ENCODE results near the gene SPTBN1.

SPTBN1 gene

GRCh38 chr2:54461261-54461660 lies 5.1 kb downstream of the SPTBN1 start:
- Histone ChIP-seq H3K4me3 (ENCODE audit: insufficient read length, low read depth) (no peak overlapping the region), H3K9me3 (ENCODE audit: insufficient read depth, low read length) (no peaks in the 10 kb centered on the region), H3K27me3 (ENCODE audit: insufficient read depth, insufficient read length) (peaks cover 14% of the 10 kb centered on the region), H3K9ac (ENCODE audit: insufficient read length, low read depth) (no peak overlapping the region), H3K36me3 (ENCODE audit: insufficient read depth, insufficient read length, low read length) (no peaks in the 10 kb centered on the region), H3K4me1 (ENCODE audit: insufficient read depth, insufficient read length) (no peaks in the 10 kb centered on the region)
- DNase-seq (ENCODE audit: low read depth, low spot score), result no peak
- no peak for TF ChIP-seq YY1 (IDR thresholded peaks at IDR 0.05; ENCODE audit: insufficient read depth, insufficient read length)
- TF ChIP-seq ZNF274 (IDR thresholded peaks at IDR 0.05; ENCODE audit: low read depth, low read length), result no peak
- no peak for TF ChIP-seq SUZ12 (IDR thresholded peaks at IDR 0.05; ENCODE audit: extremely low read depth, insufficient read depth, insufficient read length)

- no peak for DNase-seq (ENCODE audit: low read depth, low spot score)
- no peaks in the 10 kb centered on the region for H3K9me3 ChIP-seq (ENCODE audit: insufficient read depth, low read length)
- TF ChIP-seq SUZ12 (IDR thresholded peaks at IDR 0.05; ENCODE audit: extremely low read depth, insufficient read depth, insufficient read length), result no peak
- no peak for TF ChIP-seq ZNF274 (IDR thresholded peaks at IDR 0.05; ENCODE audit: low read depth, low read length)
- no peak for TF ChIP-seq YY1 (IDR thresholded peaks at IDR 0.05; ENCODE audit: insufficient read depth, insufficient read length)
- H3K4me3 ChIP-seq (ENCODE audit: insufficient read length, low read depth), result no peak overlapping the region
- H3K4me1 ChIP-seq (ENCODE audit: insufficient read depth, insufficient read length), result no peaks in the 10 kb centered on the region
- no peaks in the 10 kb centered on the region for H3K36me3 ChIP-seq (ENCODE audit: insufficient read depth, insufficient read length, low read length)
- no peak overlapping the region for H3K9ac ChIP-seq (ENCODE audit: insufficient read length, low read depth)
- no peaks in the 10 kb centered on the region for H3K27me3 ChIP-seq (ENCODE audit: insufficient read depth, insufficient read length)
Observed at GRCh38 chr2:54464341-54464740, 8.2 kb downstream of the SPTBN1 start.

- DNase-seq (ENCODE audit: low read depth, low spot score), result no peak
- TF ChIP-seq YY1 (IDR thresholded peaks at IDR 0.05; ENCODE audit: insufficient read depth, insufficient read length) (no peak), SUZ12 (IDR thresholded peaks at IDR 0.05; ENCODE audit: extremely low read depth, insufficient read depth, insufficient read length) (no peak), ZNF274 (IDR thresholded peaks at IDR 0.05; ENCODE audit: low read depth, low read length) (no peak)
- H3K9me3 ChIP-seq (ENCODE audit: insufficient read depth, low read length), result no peaks in the 10 kb centered on the region
- no peaks in the 10 kb centered on the region for H3K27me3 ChIP-seq (ENCODE audit: insufficient read depth, insufficient read length)
- no peak overlapping the region for H3K9ac ChIP-seq (ENCODE audit: insufficient read length, low read depth)
- no peaks in the 10 kb centered on the region for H3K36me3 ChIP-seq (ENCODE audit: insufficient read depth, insufficient read length, low read length)
- no peak overlapping the region for H3K4me3 ChIP-seq (ENCODE audit: insufficient read length, low read depth)
- H3K4me1 ChIP-seq (ENCODE audit: insufficient read depth, insufficient read length), result no peaks in the 10 kb centered on the region
Observed at GRCh38 chr2:54465143-54465542, 9.0 kb downstream of the SPTBN1 start.

- Histone ChIP-seq H3K27me3 (ENCODE audit: insufficient read depth, insufficient read length) (no peaks in the 10 kb centered on the region), H3K36me3 (ENCODE audit: insufficient read depth, insufficient read length, low read length) (no peaks in the 10 kb centered on the region), H3K4me1 (ENCODE audit: insufficient read depth, insufficient read length) (no peaks in the 10 kb centered on the region), H3K9me3 (ENCODE audit: insufficient read depth, low read length) (no peaks in the 10 kb centered on the region), H3K4me3 (ENCODE audit: insufficient read length, low read depth) (no peak overlapping the region), H3K9ac (ENCODE audit: insufficient read length, low read depth) (no peak overlapping the region)
- DNase-seq (ENCODE audit: low read depth, low spot score), result no peak
- TF ChIP-seq ZNF274 (IDR thresholded peaks at IDR 0.05; ENCODE audit: low read depth, low read length) (no peak), YY1 (IDR thresholded peaks at IDR 0.05; ENCODE audit: insufficient read depth, insufficient read length) (no peak), SUZ12 (IDR thresholded peaks at IDR 0.05; ENCODE audit: extremely low read depth, insufficient read depth, insufficient read length) (no peak)
Observed at GRCh38 chr2:54466870-54467269, 10.7 kb downstream of the SPTBN1 start.

GRCh38 chr2:54468673-54469072 lies 12.5 kb downstream of the SPTBN1 start:
- no peak for DNase-seq (ENCODE audit: low read depth, low spot score)
- H3K27me3 ChIP-seq (ENCODE audit: insufficient read depth, insufficient read length), result no peaks in the 10 kb centered on the region
- H3K4me3 ChIP-seq (ENCODE audit: insufficient read length, low read depth), result no peak overlapping the region
- no peak overlapping the region for H3K9ac ChIP-seq (ENCODE audit: insufficient read length, low read depth)
- H3K4me1 ChIP-seq (ENCODE audit: insufficient read depth, insufficient read length), result no peaks in the 10 kb centered on the region
- no peaks in the 10 kb centered on the region for H3K36me3 ChIP-seq (ENCODE audit: insufficient read depth, insufficient read length, low read length)
- no peak for TF ChIP-seq SUZ12 (IDR thresholded peaks at IDR 0.05; ENCODE audit: extremely low read depth, insufficient read depth, insufficient read length)
- TF ChIP-seq YY1 (IDR thresholded peaks at IDR 0.05; ENCODE audit: insufficient read depth, insufficient read length), result no peak
- no peak for TF ChIP-seq ZNF274 (IDR thresholded peaks at IDR 0.05; ENCODE audit: low read depth, low read length)
- H3K9me3 ChIP-seq (ENCODE audit: insufficient read depth, low read length), result no peaks in the 10 kb centered on the region

- no peaks in the 10 kb centered on the region for H3K4me1 ChIP-seq (ENCODE audit: insufficient read depth, insufficient read length)
- H3K9me3 ChIP-seq (ENCODE audit: insufficient read depth, low read length), result no peaks in the 10 kb centered on the region
- no peaks in the 10 kb centered on the region for H3K36me3 ChIP-seq (ENCODE audit: insufficient read depth, insufficient read length, low read length)
- no peak for TF ChIP-seq ZNF274 (IDR thresholded peaks at IDR 0.05; ENCODE audit: low read depth, low read length)
- TF ChIP-seq YY1 (IDR thresholded peaks at IDR 0.05; ENCODE audit: insufficient read depth, insufficient read length), result no peak
- H3K9ac ChIP-seq (ENCODE audit: insufficient read length, low read depth), result no peak overlapping the region
- H3K27me3 ChIP-seq (ENCODE audit: insufficient read depth, insufficient read length), result no peaks in the 10 kb centered on the region
- H3K4me3 ChIP-seq (ENCODE audit: insufficient read length, low read depth), result no peak overlapping the region
- DNase-seq (ENCODE audit: low read depth, low spot score), result no peak
Observed at GRCh38 chr2:54469484-54470053, 13.4 kb downstream of the SPTBN1 start.

GRCh38 chr2:54470266-54470938 lies 14.3 kb downstream of the SPTBN1 start:
- H3K9ac ChIP-seq (ENCODE audit: insufficient read length, low read depth), result no peak overlapping the region
- H3K4me3 ChIP-seq (ENCODE audit: insufficient read length, low read depth), result no peak overlapping the region
- DNase-seq (ENCODE audit: low read depth, low spot score), result no peak
- no peaks in the 10 kb centered on the region for H3K27me3 ChIP-seq (ENCODE audit: insufficient read depth, insufficient read length)
- no peaks in the 10 kb centered on the region for H3K36me3 ChIP-seq (ENCODE audit: insufficient read depth, insufficient read length, low read length)
- H3K9me3 ChIP-seq (ENCODE audit: insufficient read depth, low read length), result no peaks in the 10 kb centered on the region
- no peaks in the 10 kb centered on the region for H3K4me1 ChIP-seq (ENCODE audit: insufficient read depth, insufficient read length)
- TF ChIP-seq SUZ12 (IDR thresholded peaks at IDR 0.05; ENCODE audit: extremely low read depth, insufficient read depth, insufficient read length), result no peak
- TF ChIP-seq YY1 (IDR thresholded peaks at IDR 0.05; ENCODE audit: insufficient read depth, insufficient read length), result no peak
- no peak for TF ChIP-seq ZNF274 (IDR thresholded peaks at IDR 0.05; ENCODE audit: low read depth, low read length)
